ENCODE results near the gene SMAD4. TPM values are rescaled to one million over a fixed set of nuclear protein-coding genes. Genes with fewer than 3 reads are reported as not detected.

SMAD4 gene
- total and polyA plus RNA-seq, 2 of the 8 experiments (the other 6 are each of a cell fraction or from before 2014, with no cell fraction given) = 86.5 to 139 TPM

- no peak for TF ChIP-seq CHD7 (IDR thresholded peaks at IDR 0.05; ENCODE audit: insufficient replicate concordance, low read length)
- no peak for TF ChIP-seq TAF7 (optimal IDR thresholded peaks at IDR 0.05; ENCODE audit: borderline replicate concordance, low read depth, low read length)
- no peak for TF ChIP-seq NRF1 (IDR thresholded peaks at IDR 0.05; ENCODE audit: low read depth, low read length)
- no peak for TF ChIP-seq SAP30 (IDR thresholded peaks at IDR 0.05; ENCODE audit: insufficient read depth, insufficient replicate concordance, low read length)
Measured at GRCh38 chr18:51069885-51070284, 39.9 kb downstream of the SMAD4 start (continued).

Data from H1 (cell line).